ENCODE results near the gene CTBP2.

DNA sequence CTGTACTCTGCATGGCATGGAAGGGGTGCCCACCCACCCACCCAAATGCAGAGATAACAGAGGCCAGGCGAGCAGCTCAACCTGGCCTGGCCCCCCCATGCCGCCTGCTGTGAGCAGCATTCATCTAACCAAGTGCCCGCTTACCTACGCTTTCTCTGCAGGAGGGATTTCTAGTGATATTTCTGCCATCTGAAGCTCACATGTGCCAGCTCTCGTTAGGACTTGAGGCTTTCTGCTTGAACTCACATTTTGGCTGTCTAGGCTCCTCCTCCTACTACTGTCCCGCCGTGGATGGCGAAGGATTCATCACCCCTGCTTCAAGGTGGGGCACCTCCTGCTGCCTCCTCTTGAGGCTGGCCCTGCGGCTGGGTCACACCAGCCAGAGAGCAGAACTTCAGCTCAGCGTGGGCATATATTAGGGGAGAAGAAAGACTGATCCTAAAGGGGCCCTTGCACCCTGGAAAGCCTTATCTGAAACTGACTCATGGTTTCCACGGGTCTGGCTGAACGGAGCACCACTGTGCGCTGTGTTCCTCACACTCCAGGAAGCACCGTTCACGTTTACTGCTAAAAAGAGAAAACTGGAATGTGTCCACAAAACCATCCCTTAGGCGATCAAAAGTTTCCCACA is 45.5 kb downstream of the CTBP2 start:
- TF ChIP-seq, protein P1, sequence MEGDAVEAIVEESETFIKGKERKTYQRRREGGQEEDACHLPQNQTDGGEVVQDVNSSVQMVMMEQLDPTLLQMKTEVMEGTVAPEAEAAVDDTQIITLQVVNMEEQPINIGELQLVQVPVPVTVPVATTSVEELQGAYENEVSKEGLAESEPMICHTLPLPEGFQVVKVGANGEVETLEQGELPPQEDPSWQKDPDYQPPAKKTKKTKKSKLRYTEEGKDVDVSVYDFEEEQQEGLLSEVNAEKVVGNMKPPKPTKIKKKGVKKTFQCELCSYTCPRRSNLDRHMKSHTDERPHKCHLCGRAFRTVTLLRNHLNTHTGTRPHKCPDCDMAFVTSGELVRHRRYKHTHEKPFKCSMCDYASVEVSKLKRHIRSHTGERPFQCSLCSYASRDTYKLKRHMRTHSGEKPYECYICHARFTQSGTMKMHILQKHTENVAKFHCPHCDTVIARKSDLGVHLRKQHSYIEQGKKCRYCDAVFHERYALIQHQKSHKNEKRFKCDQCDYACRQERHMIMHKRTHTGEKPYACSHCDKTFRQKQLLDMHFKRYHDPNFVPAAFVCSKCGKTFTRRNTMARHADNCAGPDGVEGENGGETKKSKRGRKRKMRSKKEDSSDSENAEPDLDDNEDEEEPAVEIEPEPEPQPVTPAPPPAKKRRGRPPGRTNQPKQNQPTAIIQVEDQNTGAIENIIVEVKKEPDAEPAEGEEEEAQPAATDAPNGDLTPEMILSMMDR (conservative IDR thresholded peaks at IDR 0.05; ENCODE audit: low read depth, low read length), result no peak
- TF ChIP-seq EZH2 (IDR thresholded peaks at IDR 0.05; ENCODE audit: borderline replicate concordance, low read depth, low read length, poor library complexity, severe bottlenecking), result no peak
